IPS-NIHi11 (cell line): ENCODE results near the gene HSD17B3.
"Not testable (repeated sequence)": the region's sequence is repeated elsewhere in the genome, so short reads cannot be mapped to it uniquely, and the experiment has no call there.

Experiments used
- DNase-seq: peaks from one replicate; pipeline ENCODE4 v3.0.0; 2012; ENCODE audit warnings: mixed read lengths, low spot score

Gene HSD17B3

DNA sequence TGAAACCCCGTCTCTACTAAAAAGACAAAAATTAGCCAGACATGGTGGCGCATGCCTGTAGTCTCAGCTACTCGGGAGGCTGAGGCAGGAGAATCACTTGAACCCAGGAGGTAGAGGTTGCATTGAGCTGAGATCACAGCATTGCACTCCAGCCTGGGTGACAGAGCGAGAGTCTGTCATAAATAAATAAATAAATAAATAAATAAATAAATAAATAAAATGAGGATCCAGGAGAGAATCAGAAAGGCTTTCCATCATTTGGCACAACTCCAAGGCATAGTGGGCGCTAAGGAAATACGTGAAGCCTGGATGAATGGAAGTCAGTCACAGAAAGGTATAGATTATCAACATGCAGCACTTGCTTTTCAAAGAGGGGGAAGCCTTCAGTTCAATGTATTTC, 65.6 kb downstream of the HSD17B3 start:
- DNase-seq, result not testable (repeated sequence)

DNA sequence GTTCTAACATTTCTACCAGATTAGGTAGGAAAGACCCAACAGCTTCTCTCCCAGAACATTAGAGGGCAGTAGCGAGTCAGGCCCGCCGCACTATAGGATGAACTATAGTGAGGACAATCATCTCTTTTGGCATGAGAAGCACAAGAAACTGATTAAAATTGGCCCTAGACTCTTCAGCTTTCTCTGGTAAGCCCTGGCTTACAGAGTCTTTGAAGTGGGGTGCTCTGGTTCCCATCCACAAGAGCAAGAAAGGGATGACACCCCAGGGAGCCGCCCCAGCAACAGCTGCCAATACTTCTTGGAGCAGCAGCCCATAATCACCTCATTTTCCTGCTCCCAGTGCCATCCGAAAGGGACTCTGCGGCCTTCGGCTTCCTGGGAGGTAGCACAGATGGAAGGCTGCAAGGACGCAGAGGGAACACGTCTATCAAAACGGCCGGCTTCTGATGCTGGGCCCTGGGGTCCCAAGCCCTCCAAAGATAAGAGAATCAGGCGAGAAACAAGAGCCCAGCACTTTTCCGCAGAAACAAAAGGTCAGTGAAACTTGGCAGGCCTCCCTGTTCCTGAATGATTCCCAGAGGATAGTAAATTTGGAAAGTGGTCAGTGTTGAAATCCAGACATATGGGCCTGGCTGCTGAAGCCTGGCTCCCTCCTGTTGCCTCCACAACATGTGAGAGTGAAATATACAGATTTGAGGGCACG, 69.3 kb downstream of the HSD17B3 start:
- peak; percentile 76 for DNase-seq

- no peak for DNase-seq
Measured at GRCh38 chr9:96232164-96232538, 69.8 kb downstream of the HSD17B3 start.

- DNase-seq, result no peak
Measured at GRCh38 chr9:96230002-96230401, 72.0 kb downstream of the HSD17B3 start.

DNA sequence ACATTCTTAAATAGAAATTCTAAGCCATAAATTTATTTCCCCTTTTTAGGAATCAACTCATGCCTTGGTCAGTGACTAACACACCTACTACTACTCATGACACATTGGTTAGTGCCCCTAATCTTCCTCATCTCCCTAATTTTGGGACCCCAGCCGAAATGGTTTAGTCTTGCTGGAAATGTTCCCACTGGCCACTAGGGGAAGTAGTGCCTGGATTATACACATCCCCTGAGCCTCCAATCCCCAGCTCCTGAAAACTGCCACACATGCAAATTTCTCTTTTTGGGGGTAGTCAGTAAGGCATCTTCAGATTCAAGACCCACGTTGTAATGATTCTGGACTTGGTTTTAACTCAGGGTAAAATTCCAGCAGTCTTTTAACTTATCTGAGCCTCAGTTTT, 79.8 kb downstream of the HSD17B3 start:
- DNase-seq, result peak; percentile 65

- no peak for DNase-seq
Measured at GRCh38 chr9:96219900-96220257, 82.1 kb downstream of the HSD17B3 start.

GRCh38 chr9:96219026-96219899, 82.7 kb downstream of the HSD17B3 start:
- peak; percentile 81 for DNase-seq

DNA sequence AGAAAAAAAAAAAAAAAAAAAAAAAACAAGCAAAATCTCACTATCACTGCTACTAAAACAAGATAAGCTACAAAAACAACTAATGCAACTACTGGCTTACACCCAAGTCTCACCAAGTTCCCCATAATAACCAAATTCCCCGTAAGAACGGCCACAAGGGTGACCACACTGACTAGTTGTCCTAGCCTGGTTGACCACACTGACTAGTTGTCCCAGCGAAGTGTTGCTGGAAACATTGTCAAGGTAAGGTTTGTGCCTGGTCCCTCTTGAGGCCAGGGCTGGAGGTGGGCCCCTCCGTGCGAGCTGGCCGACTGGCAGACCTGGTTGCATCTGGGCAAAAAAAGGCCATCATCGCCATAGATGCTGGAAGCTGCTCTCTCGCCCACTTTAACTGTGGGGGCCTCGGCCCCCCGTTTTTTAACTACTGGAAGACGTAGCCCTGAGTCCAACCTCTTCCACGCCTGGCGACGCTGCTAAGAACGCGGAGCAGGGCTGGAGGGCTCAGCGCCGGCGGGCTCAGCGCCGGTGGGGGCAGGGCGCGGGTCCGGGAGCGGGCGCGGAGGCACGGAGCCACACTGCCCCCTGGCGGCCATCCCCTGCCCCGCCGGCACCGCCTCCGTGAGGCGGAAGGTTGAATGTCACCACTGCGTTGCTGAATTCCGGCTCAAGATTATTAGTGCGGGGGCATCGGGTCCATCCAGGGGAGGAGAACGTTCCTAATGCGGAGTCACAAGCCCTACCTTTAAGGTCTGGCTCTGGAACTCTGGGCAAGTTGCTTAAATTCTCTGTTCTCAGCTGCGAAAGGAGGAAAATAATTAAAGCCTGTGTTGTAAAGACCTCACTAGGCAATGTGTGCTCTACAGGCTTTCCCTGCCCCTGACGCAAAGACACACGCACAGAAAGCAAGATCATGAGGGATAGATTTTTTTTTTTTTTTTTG, 84.0 kb downstream of the HSD17B3 start:
- DNase-seq, result peak; percentile 93

DNA sequence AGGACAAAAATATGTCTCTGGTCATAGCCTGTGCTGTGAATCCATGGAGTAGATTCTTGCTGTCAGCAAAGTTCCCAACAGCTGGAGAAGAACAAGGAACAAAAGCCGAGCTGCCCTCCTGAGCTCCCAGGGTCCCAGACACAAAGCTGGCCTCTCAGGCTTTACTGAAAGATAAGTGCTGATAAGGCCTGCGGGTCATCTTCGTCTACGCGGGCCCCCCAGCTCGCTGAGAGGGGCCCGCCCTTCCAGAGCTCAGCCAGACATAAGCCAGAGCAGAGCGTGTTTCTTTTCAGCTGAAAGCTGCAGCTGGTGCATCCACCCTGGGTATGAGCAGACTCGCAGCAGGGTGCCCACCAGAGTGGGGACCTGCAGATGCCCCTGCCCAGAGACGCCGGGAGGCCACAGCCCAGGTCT, 84.7 kb downstream of the HSD17B3 start:
- DNase-seq, result no peak

- no peak for DNase-seq
Measured at GRCh38 chr9:96216583-96216982, 85.4 kb downstream of the HSD17B3 start.

DNA sequence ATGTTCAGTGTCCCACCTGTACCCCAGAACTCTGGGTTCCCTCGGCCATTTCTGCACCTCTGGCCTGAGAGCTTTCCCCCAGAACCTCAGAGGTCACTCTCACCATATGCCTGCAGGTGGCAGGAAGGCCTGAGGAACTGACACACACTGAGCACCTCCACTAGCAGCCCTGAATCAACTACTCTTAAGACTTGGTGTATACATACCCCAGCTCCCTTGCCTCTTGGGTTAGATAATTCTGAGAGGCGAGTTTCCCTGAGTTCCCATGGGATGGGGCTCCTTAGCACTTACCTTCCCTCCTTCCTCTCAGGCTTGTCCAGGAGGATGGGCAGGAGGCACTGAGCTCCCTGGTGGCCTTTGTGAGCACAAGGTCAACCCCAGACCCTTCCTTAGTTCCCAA, 86.1 kb downstream of the HSD17B3 start:
- no peak for DNase-seq

DNA sequence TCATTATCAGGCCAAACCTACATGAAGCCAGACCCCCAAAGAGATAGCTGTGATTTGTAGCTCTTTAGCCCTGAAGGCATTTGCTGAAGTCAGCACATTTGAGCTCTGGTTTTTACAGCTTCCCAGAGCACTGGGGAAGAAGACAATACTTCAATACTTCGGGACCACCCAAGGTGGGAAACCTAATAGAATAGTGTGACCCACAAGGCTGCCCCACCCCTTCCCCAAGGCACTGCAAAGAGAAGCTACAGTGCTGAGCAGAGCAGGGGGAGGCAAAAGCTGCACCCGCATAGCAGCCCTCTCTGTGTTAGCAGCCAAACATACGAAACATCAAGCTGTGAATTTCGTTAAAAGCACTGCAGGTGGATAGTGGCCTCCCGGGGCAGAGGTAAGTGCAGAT, 87.3 kb downstream of the HSD17B3 start:
- DNase-seq, result no peak

DNA sequence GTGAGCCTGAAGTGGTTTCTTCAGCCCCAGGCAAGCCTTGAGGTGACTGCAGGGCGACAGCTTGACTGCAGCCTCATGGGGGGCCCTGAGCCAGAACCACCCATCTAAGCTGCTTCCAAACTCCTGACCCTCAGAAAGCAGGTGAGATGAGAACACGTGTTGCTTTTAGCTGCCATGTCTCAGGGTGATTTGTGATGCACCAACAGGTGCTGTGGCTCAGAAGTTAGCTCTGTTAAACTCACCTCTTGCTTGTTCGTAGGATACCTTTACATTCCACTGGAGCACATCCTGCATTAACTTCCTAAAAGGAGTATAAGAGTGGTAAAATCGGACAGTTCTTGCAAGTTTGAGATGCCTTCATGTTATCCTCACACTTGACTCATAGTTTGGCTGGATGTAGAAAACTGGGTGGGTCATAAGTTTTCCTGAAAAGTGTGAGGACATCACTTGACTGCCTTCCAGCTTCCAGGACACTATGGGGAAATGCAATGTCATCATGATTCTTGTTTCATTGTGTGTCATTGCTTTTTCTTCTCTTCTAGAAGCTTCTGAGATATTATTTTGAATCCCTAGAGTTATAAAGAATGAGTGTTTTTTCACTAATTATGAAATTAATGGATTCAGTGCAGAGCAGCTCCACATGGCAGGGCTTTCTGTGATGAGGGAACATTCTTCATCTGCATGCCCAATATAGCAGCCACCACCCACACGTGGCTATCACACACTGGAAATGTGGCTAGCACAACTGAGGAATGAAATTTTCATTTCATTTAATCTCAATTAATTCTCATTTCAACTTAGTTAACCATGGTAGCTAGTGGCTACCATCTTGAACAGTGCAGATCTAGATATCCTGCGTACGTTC, 92.3 kb downstream of the HSD17B3 start:
- no peak for DNase-seq

DNA sequence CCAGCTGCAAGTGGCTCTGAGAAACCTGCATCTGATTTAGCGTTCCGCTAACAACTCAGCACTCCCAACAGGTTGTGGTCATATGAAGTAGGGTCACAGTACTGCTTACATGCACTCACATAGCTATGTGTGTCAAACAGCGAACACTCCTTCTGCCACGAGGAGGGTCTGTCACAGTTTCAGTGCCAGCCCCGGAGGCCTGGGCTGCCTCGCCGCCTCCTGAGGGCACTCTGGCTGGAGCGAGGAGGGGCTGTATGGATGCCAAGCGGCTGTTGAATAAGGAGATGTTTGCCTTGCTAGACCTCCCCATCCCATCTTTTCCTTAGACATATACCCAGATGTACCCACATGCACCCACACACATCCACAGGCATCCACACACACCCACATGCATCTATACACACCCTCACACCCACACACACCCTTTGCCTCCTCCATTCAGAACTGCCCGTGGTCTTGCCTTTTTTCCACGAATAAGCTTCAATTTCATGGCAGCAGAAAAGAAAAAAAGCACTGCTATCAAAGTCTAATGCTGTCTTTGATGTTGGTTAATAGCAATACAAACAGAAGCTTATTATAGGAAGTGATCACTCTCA, 95.7 kb downstream of the HSD17B3 start:
- no peak for DNase-seq

DNA sequence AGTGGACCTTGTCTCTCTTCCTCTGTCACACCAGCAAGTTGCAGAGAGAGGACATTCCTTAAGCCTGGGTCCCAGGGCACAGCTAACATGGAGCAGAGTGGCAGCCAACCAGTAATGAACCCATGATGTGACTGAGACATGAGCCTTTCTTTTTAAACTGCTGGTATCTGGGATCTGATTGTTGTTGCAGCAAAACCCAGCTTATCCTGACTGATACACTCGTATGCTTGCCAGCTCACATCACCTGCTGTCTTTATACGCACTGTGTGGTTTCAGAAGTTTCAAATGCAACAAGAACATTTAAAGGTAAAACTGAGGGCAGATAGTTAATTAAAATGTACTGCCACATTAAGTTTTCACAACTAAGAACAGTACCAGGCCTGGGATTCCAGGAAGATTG, 97.1 kb downstream of the HSD17B3 start:
- DNase-seq, result no peak

DNA sequence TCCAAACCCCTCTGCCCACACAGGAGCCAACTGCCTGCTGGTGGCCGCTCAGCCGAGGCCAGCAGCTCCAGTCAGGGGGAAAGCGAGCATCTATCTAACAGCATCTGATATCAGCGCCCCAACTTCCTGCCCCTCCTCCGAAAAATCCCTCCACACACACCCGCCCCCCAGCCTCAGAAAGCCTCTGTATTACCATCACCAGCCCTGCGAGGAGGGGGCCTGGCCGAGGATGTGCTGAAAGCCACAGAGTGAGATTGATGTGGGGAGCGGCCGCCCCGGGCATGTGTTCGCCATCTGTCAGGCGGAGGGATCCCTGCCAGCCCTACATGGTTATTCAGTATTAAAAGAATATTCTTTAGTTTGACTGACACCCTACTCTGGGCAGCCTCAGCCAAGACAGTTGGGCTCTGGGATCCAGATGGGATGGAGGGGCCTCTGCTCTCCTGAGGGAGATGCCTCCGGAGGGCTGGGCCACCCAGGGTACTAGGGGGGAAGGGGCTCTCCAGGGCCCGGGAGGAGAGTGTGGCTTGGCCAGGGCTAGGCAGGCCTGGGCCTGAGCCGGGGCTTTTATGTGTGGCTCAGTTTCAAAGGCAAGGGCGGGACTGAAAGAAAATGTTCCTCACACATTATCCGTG, 98.0 kb downstream of the HSD17B3 start:
- no peak for DNase-seq

DNA sequence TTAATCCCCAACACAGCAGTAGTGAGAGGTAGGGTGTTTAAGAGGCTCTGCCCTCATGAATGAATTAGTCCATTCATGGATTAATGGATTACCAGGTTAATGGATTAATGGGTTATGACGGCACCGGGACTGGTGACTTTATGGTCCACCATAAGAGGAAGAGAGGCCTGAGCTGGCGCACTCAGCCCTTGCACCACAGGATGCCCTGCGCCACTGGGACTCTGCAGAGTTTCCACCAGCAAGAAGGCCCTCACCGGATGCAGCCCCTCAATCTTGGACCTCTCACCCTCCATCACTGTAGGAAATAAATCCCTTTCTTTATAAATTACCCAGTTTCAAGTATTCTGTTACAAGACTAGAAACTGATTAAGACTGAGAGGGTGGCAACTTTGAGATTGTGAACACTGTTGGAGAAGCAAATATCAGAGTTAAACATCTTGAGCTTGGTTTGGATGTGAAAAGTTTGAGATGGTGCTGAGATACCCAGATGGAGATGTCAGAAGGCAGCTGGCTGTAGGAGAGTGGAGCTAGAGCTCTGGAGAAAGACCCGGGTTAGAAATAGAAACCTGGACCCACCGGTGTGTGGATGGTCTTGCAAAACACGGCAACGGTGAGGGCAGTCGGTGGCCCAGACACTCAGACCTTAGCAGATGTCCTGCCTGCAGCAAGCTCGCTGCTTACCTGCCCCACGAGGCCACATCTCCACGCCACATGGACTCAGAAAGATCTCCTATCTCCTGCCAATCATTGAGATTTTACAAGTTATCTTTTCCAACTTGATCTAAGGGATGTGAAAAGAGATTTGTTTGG, 98.8 kb downstream of the HSD17B3 start:
- DNase-seq, result no peak

DNA sequence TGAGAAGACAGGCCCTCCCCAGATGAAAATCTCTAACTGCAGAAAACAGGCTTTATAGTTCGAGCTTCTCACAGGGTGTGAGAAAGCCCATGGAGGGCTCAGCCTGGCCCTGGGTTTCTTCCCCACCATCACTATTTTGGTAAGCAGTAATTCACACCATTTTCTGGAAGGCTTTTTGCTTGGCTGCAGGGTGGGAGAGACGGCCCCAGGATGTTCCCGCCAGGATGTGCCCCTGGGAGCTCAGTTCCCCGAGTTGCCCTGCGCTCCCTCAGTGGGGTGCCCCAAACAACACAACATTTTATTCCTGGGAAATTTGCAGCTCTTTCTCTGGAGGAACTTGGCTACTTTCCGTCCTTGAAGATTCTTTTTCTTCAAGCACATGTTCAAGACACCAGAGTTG, 100.8 kb downstream of the HSD17B3 start:
- no peak for DNase-seq

DNA sequence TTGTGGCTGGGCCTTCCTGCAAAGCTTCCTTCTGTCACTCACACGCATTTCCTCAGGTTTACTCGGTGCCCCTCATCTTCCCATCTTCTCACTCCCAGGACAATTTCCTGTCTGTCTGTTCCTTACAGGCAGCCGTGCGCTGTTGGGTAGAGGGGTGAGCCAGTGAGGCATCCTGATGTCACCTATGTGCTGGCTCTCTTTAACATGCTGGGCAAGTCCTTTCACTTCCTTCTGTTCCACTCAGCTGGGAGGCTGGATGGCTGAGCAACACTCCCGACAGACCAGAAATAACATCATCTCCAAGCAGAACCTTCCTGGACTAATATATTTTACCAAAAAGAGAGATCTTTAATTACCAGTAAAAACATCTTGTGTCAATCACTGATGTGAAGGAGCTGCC, 103.0 kb downstream of the HSD17B3 start:
- DNase-seq, result no peak

DNA sequence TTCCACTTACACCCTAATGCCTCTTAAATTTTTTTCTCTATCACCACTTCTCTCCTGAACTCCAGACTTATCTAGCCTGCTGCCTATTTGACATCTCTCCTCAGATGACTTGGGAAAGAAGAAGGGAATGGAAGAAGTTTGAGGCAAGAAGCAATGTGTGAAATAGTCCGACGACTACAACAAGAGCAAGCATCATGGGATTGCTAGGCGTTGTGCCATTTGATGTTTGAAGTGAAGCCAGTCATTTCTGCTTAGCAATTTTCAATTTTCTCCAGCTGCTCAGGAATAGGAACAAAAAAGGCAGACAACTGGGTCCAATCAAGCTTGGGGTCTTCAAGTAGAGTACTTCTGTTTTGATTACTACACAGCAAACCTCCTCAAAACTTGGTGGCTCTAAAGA, 106.4 kb downstream of the HSD17B3 start:
- DNase-seq, result no peak
